MM.1S (cell line): ENCODE results near the gene RPS2.

ENCODE experiments used
- DNase-seq: peaks from one replicate; pipeline ENCODE4 v3.0.0-alpha.2; 2015
- H2AFZ ChIP-seq: fragments of 300-600 bp; sonication (generic); 2 replicates; pipeline ENCODE4 v1.6.0; 2016; ENCODE audit warnings: antibody characterized with exemption, low read length
- H3F3A ChIP-seq: fragments of 300-600 bp; sonication (generic); 2 replicates; pipeline ENCODE4 v1.6.1; 2016; ENCODE audit warnings: mild to moderate bottlenecking, antibody characterized with exemption, low read length, moderate library complexity, mixed read lengths; ENCODE audit not compliant: insufficient read depth
- H3K27ac ChIP-seq: fragments of 300-600 bp; sonication (generic); 2 replicates; pipeline ENCODE4 v1.5.1; 2016; ENCODE audit warnings: mild to moderate bottlenecking, low read length
- H3K27me3 ChIP-seq: fragments of 300-600 bp; sonication (generic); replicated peaks from 2 replicates; pipeline ENCODE4 v1.6.0; 2016; ENCODE audit warnings: low read length; ENCODE audit not compliant: insufficient read depth
- H3K36me3 ChIP-seq: fragments of 300-600 bp; sonication (generic); replicated peaks from 2 replicates; pipeline ENCODE4 v1.6.1; 2016; ENCODE audit warnings: mild to moderate bottlenecking, low read length, mixed read lengths; ENCODE audit not compliant: insufficient read depth
- H3K4me1 ChIP-seq: fragments of 300-600 bp; sonication (generic); 2 replicates; pipeline ENCODE4 v1.6.1; 2016; ENCODE audit warnings: low read length, mixed read lengths
- H3K4me2 ChIP-seq: fragments of 300-600 bp; sonication (generic); 2 replicates; pipeline ENCODE4 v1.6.0; 2016; ENCODE audit warnings: low read depth, low read length
- H3K4me3 ChIP-seq: fragments of 300-600 bp; sonication (generic); 2 replicates; pipeline ENCODE4 v1.5.1; 2016; ENCODE audit warnings: low read length, mixed read lengths
- H3K79me2 ChIP-seq: fragments of 300-600 bp; sonication (generic); 2 replicates; pipeline ENCODE4 v1.6.1; 2016; ENCODE audit warnings: mixed run types, low read length, mixed read lengths
- H3K9ac ChIP-seq: fragments of 300-600 bp; sonication (generic); 2 replicates; pipeline ENCODE4 v1.6.1; 2016; ENCODE audit warnings: low read length, mixed read lengths
- H3K9me2 ChIP-seq: fragments of 300-600 bp; sonication (generic); replicated peaks from 2 replicates; pipeline ENCODE4 v1.6.1; 2016; ENCODE audit warnings: mild to moderate bottlenecking, low read length, mixed read lengths; ENCODE audit not compliant: insufficient read depth
- H3K9me3 ChIP-seq: fragments of 300-600 bp; sonication (generic); replicated peaks from 2 replicates; pipeline ENCODE4 v1.6.1; 2016; ENCODE audit warnings: mild to moderate bottlenecking, low read length, mixed read lengths; ENCODE audit not compliant: insufficient read depth
- H4K20me1 ChIP-seq: fragments of 300-600 bp; sonication (generic); 2 replicates; pipeline ENCODE4 v1.6.1; 2016; ENCODE audit warnings: mild to moderate bottlenecking, low read length, moderate library complexity, mixed read lengths; ENCODE audit not compliant: insufficient read depth
- CTCF ChIP-seq: fragments of 300-600 bp; sonication (generic); IDR thresholded peaks from 2 replicates; pipeline ENCODE4 v1.5.1; 2016; ENCODE audit warnings: antibody characterized with exemption, low read length, mixed read lengths
- EZH2 ChIP-seq: fragments of 300-600 bp; sonication (generic); optimal IDR thresholded peaks from 2 replicates; pipeline ENCODE3; 2017; ENCODE audit warnings: low read depth, mild to moderate bottlenecking, antibody characterized with exemption, low read length, mixed read lengths
- EZH2phosphoT487 ChIP-seq: fragments of 300-600 bp; sonication (generic); IDR thresholded peaks from 2 replicates; pipeline ENCODE4 v1.6.1; 2018; ENCODE audit warnings: antibody characterized with exemption, low read length

RPS2 gene

DNA sequence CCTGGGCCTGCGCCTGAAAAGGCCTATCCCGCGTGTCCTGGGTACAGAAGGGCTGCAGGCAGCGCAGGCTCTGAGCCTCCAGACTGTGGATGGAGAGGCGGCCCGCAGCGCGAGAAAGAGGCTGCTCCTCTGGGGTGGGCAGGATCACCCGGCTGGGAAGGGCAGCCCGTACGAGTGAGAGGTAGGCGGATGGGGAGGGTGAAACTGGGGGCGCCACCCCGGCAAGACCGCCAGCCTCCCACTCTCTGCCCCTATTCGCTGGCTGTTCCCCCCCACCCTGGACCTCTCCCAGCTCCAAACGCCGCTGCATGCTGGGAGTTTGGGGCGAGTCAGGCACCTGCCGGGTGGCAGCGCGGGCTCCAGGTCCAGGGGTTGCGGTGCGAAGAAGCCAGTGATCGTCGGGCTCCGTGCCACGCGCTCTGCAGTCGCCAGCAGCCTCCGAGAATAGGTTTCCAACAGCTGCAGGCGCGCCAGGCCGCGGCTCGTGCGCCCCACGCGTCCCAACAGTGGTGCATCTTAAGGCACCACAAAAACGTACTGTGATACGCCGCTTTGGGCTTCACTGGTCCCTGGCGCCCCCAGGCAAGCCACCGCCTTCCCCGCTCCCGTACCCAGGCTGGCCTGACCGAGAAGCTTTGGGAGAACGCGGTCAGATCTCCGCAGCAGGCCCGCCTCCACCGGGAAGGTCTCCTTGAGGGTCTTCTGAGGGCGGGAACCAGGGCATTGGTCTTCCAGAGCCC, 15.6 kb upstream of the RPS2 start:
- Histone ChIP-seq H3K36me3 (no peaks in the 10 kb centered on the region), H3K9me3 (no peaks in the 10 kb centered on the region), H4K20me1 (no peaks in the 10 kb centered on the region), H3K79me2 (peaks cover 8% of the 10 kb centered on the region), H3K9me2 (no peaks in the 10 kb centered on the region), H3K4me2 (no peak overlapping the region), H3K27ac (no peak overlapping the region), H2AFZ (no peak overlapping the region), H3K4me3 (no peak overlapping the region), H3K4me1 (peaks cover 9% of the 10 kb centered on the region), H3F3A (peaks cover 26% of the 10 kb centered on the region), H3K27me3 (peaks cover 39% of the 10 kb centered on the region), H3K9ac (no peak overlapping the region)
- TF ChIP-seq CTCF (no peak), EZH2 (no peak), EZH2phosphoT487 (no peak)
- no peak for DNase-seq

- Histone ChIP-seq H3K9me2 (no peaks in the 10 kb centered on the region), H3K36me3 (no peaks in the 10 kb centered on the region), H2AFZ (no peak overlapping the region), H3K27ac (no peak overlapping the region), H3K9ac (no peak overlapping the region), H3F3A (peaks cover 19% of the 10 kb centered on the region), H3K27me3 (peaks cover 39% of the 10 kb centered on the region), H4K20me1 (no peaks in the 10 kb centered on the region), H3K79me2 (peaks cover under 1% of the 10 kb centered on the region; the same call in 1 of the 2 replicates), H3K4me2 (no peak overlapping the region), H3K4me3 (no peak overlapping the region), H3K4me1 (0 out of 2 replicates have a peak, but pooled peaks cover 3% of the 10 kb centered on the region), H3K9me3 (no peaks in the 10 kb centered on the region)
- DNase-seq = no peak
- TF ChIP-seq EZH2 = no peak
- no peak for TF ChIP-seq CTCF
- TF ChIP-seq EZH2phosphoT487 = no peak
These were observed 14.8 kb upstream of the RPS2 start for GRCh38 chr16:1979271-1980029.

GRCh38 chr16:1978476-1979120, 14.0 kb upstream of the RPS2 start:
- no peaks in the 10 kb centered on the region for H4K20me1 ChIP-seq
- no peak overlapping the region for H3K27ac ChIP-seq

More at GRCh38 chr16:1978476-1979120, 14.0 kb upstream of the RPS2 start:
- TF ChIP-seq CTCF (no peak), EZH2phosphoT487 (no peak), EZH2 (no peak)
- Histone ChIP-seq H3K36me3 (no peaks in the 10 kb centered on the region), H3K4me2 (no peak overlapping the region), H3F3A (peaks cover 16% of the 10 kb centered on the region), H3K9me3 (no peaks in the 10 kb centered on the region), H3K79me2 (peaks cover 5% of the 10 kb centered on the region), H3K4me1 (0 out of 2 replicates have a peak, but pooled peaks cover 3% of the 10 kb centered on the region), H2AFZ (no peak overlapping the region), H3K27me3 (peaks cover 39% of the 10 kb centered on the region), H3K9ac (no peak overlapping the region), H3K9me2 (no peaks in the 10 kb centered on the region), H3K4me3 (no peak overlapping the region)
- DNase-seq = no peak
